Measurements from ENCODE around the gene PAPSS1. TPM values are rescaled to one million over a fixed set of nuclear protein-coding genes. Genes with fewer than 3 reads are reported as not detected.

PAPSS1 gene
- total RNA-seq, 1 experiment from 2014 or later: 63.2 TPM

GRCh38 chr4:107619731-107620130 lies 100.3 kb downstream of the PAPSS1 start:
- no peaks in the 10 kb centered on the region for H3K9me3 ChIP-seq (replicated peaks)
- H3K27me3 ChIP-seq (replicated peaks): no peaks in the 10 kb centered on the region
- H3K36me3 ChIP-seq: 0 out of 2 replicates have a peak, but pooled peaks cover 3% of the 10 kb centered on the region
- DNase-seq (ENCODE audit: low read depth in 1 of 2, low spot score in 2 of 2): no peak
- H3K4me3 ChIP-seq: no peak overlapping the region
- peaks cover 41% of the 10 kb centered on the region for H3K4me1 ChIP-seq (replicated peaks)
- H3K27ac ChIP-seq: peak overlapping the region; percentile 90

- Histone ChIP-seq H3K36me3 (0 out of 2 replicates have a peak, but pooled peaks cover 3% of the 10 kb centered on the region), H3K27ac (peak overlapping the region; percentile 90), H3K27me3 (replicated peaks) (no peaks in the 10 kb centered on the region), H3K9me3 (replicated peaks) (no peaks in the 10 kb centered on the region), H3K4me3 (no peak overlapping the region), H3K4me1 (replicated peaks) (peaks cover 41% of the 10 kb centered on the region)
- DNase-seq (ENCODE audit: low read depth in 1 of 2, low spot score in 2 of 2): peak; percentile 82 to 91
Observed at GRCh38 chr4:107619066-107619465, 101.0 kb downstream of the PAPSS1 start.

GRCh38 chr4:107618656-107619055 lies 101.4 kb downstream of the PAPSS1 start:
- no peak overlapping the region for H3K4me3 ChIP-seq
- no peak for DNase-seq (ENCODE audit: low read depth in 1 of 2, low spot score in 2 of 2)
- peak overlapping the region; percentile 90 for H3K27ac ChIP-seq
- H3K9me3 ChIP-seq (replicated peaks): no peaks in the 10 kb centered on the region
- H3K36me3 ChIP-seq: 0 out of 2 replicates have a peak, but pooled peaks cover 3% of the 10 kb centered on the region
- no peaks in the 10 kb centered on the region for H3K27me3 ChIP-seq (replicated peaks)
- peaks cover 41% of the 10 kb centered on the region for H3K4me1 ChIP-seq (replicated peaks)

GRCh38 chr4:107616838-107617389 lies 103.1 kb downstream of the PAPSS1 start:
- Histone ChIP-seq H3K27ac (0 out of 2 replicates have a peak overlapping the region, but pooled peaks have one; percentile 90), H3K27me3 (replicated peaks) (no peaks in the 10 kb centered on the region)
- DNase-seq (ENCODE audit: low read depth in 1 of 2, low spot score in 2 of 2): peak in 1 of 2 experiments; percentile 12

GRCh38 chr4:107615809-107616208 lies 104.2 kb downstream of the PAPSS1 start:
- Histone ChIP-seq H3K36me3 (0 out of 2 replicates have a peak, but pooled peaks cover 3% of the 10 kb centered on the region), H3K9me3 (replicated peaks) (no peaks in the 10 kb centered on the region), H3K27ac (no peak overlapping the region), H3K4me3 (no peak overlapping the region), H3K27me3 (replicated peaks) (no peaks in the 10 kb centered on the region), H3K4me1 (replicated peaks) (peaks cover 41% of the 10 kb centered on the region)
- no peak for DNase-seq (ENCODE audit: low read depth in 1 of 2, low spot score in 2 of 2)

More at GRCh38 chr4:107616838-107617389, 103.1 kb downstream of the PAPSS1 start:
- Histone ChIP-seq H3K4me3 (no peak overlapping the region), H3K9me3 (replicated peaks) (no peaks in the 10 kb centered on the region), H3K4me1 (replicated peaks) (peaks cover 41% of the 10 kb centered on the region), H3K36me3 (0 out of 2 replicates have a peak, but pooled peaks cover 3% of the 10 kb centered on the region)

- H3K9me3 ChIP-seq (replicated peaks): no peaks in the 10 kb centered on the region
- H3K4me1 ChIP-seq (replicated peaks): peaks cover 62% of the 10 kb centered on the region
- peak overlapping the region; percentile 95 for H3K27ac ChIP-seq
- no peaks in the 10 kb centered on the region for H3K27me3 ChIP-seq (replicated peaks)
- H3K36me3 ChIP-seq: no peaks in the 10 kb centered on the region
- peak; percentile 73 to 88 for DNase-seq (ENCODE audit: low read depth in 1 of 2, low spot score in 2 of 2)
- no peak overlapping the region for H3K4me3 ChIP-seq
Observed at GRCh38 chr4:107603430-107603829, 116.6 kb downstream of the PAPSS1 start.

GRCh38 chr4:107600983-107601382 lies 119.1 kb downstream of the PAPSS1 start:
- no peaks in the 10 kb centered on the region for H3K9me3 ChIP-seq (replicated peaks)
- H3K4me3 ChIP-seq: no peak overlapping the region
- H3K4me1 ChIP-seq (replicated peaks): peaks cover 62% of the 10 kb centered on the region
- H3K27me3 ChIP-seq (replicated peaks): no peaks in the 10 kb centered on the region
- H3K27ac ChIP-seq: peak overlapping the region; percentile 95
- H3K36me3 ChIP-seq: no peaks in the 10 kb centered on the region
- DNase-seq (ENCODE audit: low read depth in 1 of 2, low spot score in 2 of 2): peak in 1 of 2 experiments; percentile 49

GRCh38 chr4:107600436-107600835 lies 119.6 kb downstream of the PAPSS1 start:
- Histone ChIP-seq H3K27me3 (replicated peaks) (no peaks in the 10 kb centered on the region), H3K4me3 (no peak overlapping the region), H3K36me3 (no peaks in the 10 kb centered on the region), H3K9me3 (replicated peaks) (no peaks in the 10 kb centered on the region), H3K27ac (peak overlapping the region; percentile 95), H3K4me1 (replicated peaks) (peaks cover 62% of the 10 kb centered on the region)
- DNase-seq (ENCODE audit: low read depth in 1 of 2, low spot score in 2 of 2): peak in 1 of 2 experiments; percentile 89

GRCh38 chr4:107599841-107600240 lies 120.2 kb downstream of the PAPSS1 start:
- Histone ChIP-seq H3K9me3 (replicated peaks) (no peaks in the 10 kb centered on the region), H3K4me3 (no peak overlapping the region), H3K4me1 (replicated peaks) (peaks cover 59% of the 10 kb centered on the region), H3K36me3 (no peaks in the 10 kb centered on the region), H3K27ac (peak overlapping the region; percentile 95), H3K27me3 (replicated peaks) (no peaks in the 10 kb centered on the region)
- no peak for DNase-seq (ENCODE audit: low read depth in 1 of 2, low spot score in 2 of 2)

GRCh38 chr4:107593230-107593629 lies 126.8 kb downstream of the PAPSS1 start:
- Histone ChIP-seq H3K4me3 (no peak overlapping the region), H3K27ac (no peak overlapping the region), H3K9me3 (replicated peaks) (no peaks in the 10 kb centered on the region; the same call in 1 of the 2 replicates)

GRCh38 chr4:107592519-107592918 lies 127.5 kb downstream of the PAPSS1 start:
- no peak overlapping the region for H3K4me3 ChIP-seq
- H3K27me3 ChIP-seq (replicated peaks): no peaks in the 10 kb centered on the region
- no peaks in the 10 kb centered on the region; the same call in 1 of the 2 replicates for H3K9me3 ChIP-seq (replicated peaks)
- no peak overlapping the region for H3K27ac ChIP-seq
- no peak for DNase-seq (ENCODE audit: low read depth in 1 of 2, low spot score in 2 of 2)
- no peaks in the 10 kb centered on the region; the same call in 1 of the 2 replicates for H3K36me3 ChIP-seq
- no peaks in the 10 kb centered on the region; the same call in 1 of the 2 replicates for H3K4me1 ChIP-seq (replicated peaks)

More at GRCh38 chr4:107593230-107593629, 126.8 kb downstream of the PAPSS1 start:
- H3K27me3 ChIP-seq (replicated peaks): no peaks in the 10 kb centered on the region
- no peak for DNase-seq (ENCODE audit: low read depth in 1 of 2, low spot score in 2 of 2)
- no peaks in the 10 kb centered on the region; the same call in 1 of the 2 replicates for H3K4me1 ChIP-seq (replicated peaks)
- H3K36me3 ChIP-seq: no peaks in the 10 kb centered on the region; the same call in 1 of the 2 replicates

GRCh38 chr4:107589269-107589668 lies 130.8 kb downstream of the PAPSS1 start:
- no peaks in the 10 kb centered on the region; the same call in 1 of the 2 replicates for H3K4me1 ChIP-seq (replicated peaks)
- no peak overlapping the region for H3K27ac ChIP-seq
- no peaks in the 10 kb centered on the region; the same call in 1 of the 2 replicates for H3K36me3 ChIP-seq
- DNase-seq (ENCODE audit: low read depth in 1 of 2, low spot score in 2 of 2): no peak
- no peaks in the 10 kb centered on the region for H3K27me3 ChIP-seq (replicated peaks)
- no peak overlapping the region for H3K4me3 ChIP-seq
- H3K9me3 ChIP-seq (replicated peaks): no peaks in the 10 kb centered on the region; the same call in 1 of the 2 replicates

GRCh38 chr4:107586371-107586770 lies 133.7 kb downstream of the PAPSS1 start:
- H3K27ac ChIP-seq: no peak overlapping the region
- H3K27me3 ChIP-seq (replicated peaks): no peaks in the 10 kb centered on the region
- no peaks in the 10 kb centered on the region for H3K36me3 ChIP-seq
- H3K4me3 ChIP-seq: no peak overlapping the region
- no peaks in the 10 kb centered on the region for H3K9me3 ChIP-seq (replicated peaks)
- peak in 1 of 2 experiments; percentile 14 for DNase-seq (ENCODE audit: low read depth in 1 of 2, low spot score in 2 of 2)
- H3K4me1 ChIP-seq (replicated peaks): no peaks in the 10 kb centered on the region

GRCh38 chr4:107579099-107579498 lies 140.9 kb downstream of the PAPSS1 start:
- Histone ChIP-seq H3K4me1 (replicated peaks) (peaks cover 23% of the 10 kb centered on the region), H3K9me3 (replicated peaks) (no peaks in the 10 kb centered on the region), H3K4me3 (no peak overlapping the region), H3K27me3 (replicated peaks) (no peaks in the 10 kb centered on the region), H3K36me3 (no peaks in the 10 kb centered on the region), H3K27ac (no peak overlapping the region)
- peak in 1 of 2 experiments; percentile 21 for DNase-seq (ENCODE audit: low read depth in 1 of 2, low spot score in 2 of 2)
